HEK293 (cell line): ENCODE data around the gene KCNE3.
A peak's percentile ranks its signal among the peaks of the same experiment; 100 is the strongest.
"Not testable (repeated sequence)": the region's sequence is repeated elsewhere in the genome, so short reads cannot be mapped to it uniquely, and the experiment has no call there.

ENCODE experiments used
- CTCF ChIA-PET: fragments of 350-600 bp; formaldehyde crosslinking; extraction: SDS; loops from one replicate; lab custom pipeline; 2021; ENCODE audit warnings: antibody characterized with exemption; lab: Yijun Ruan, JAX
- POLR2A ChIA-PET: fragments of 300-600 bp; formaldehyde crosslinking; extraction: SDS; loops from one replicate; lab custom pipeline; 2020; ENCODE audit warnings: antibody characterized with exemption, inconsistent platforms; lab: Yijun Ruan, JAX
- H3K27ac ChIP-seq: fragments of 200-500 bp; sonication (Bioruptor generic); 2 replicates; pipeline ENCODE4 v1.5.1; 2014; ENCODE audit warnings: low read depth, low read length, control low read depth, inconsistent platforms; ENCODE audit errors: extremely low read depth
- H3K36me3 ChIP-seq, 2 experiments: fragments of 200-500 bp in 1 of 2; sonication (Bioruptor generic) in 1 of 2; 1 replicate in 1 of 2; 2 replicates in 1 of 2; pipeline ENCODE4 v1.5.1; 2014 to 2017; ENCODE audit warnings: inconsistent platforms in 2 of 2, low read length in 2 of 2; ENCODE audit not compliant: control insufficient read depth in 2 of 2, insufficient read depth in 1 of 2
- H3K4me1 ChIP-seq: fragments of 200-500 bp; sonication (Bioruptor generic); 2 replicates; pipeline ENCODE4 v1.5.1; 2014; ENCODE audit warnings: mild to moderate bottlenecking, low read length, inconsistent platforms; ENCODE audit not compliant: control insufficient read depth, insufficient read depth
- H3K4me3 ChIP-seq: 2 replicates; pipeline ENCODE4 v1.5.1; 2011; ENCODE audit warnings: low read depth, mild to moderate bottlenecking, control low read depth, low read length, moderate library complexity
- H3K9me3 ChIP-seq: fragments of 200-500 bp; sonication (Bioruptor generic); 2 replicates; pipeline ENCODE4 v1.5.1; 2014; ENCODE audit warnings: low read depth, low read length, inconsistent platforms; ENCODE audit not compliant: control insufficient read depth, insufficient read depth
- GLI4 ChIP-seq: fragments of 450-650 bp; formaldehyde crosslinking; IDR thresholded peaks from 2 replicates; pipeline ENCODE4 v1.5.1; 2016; ENCODE audit warnings: missing biosample characterization, missing genetic modification characterization
- KLF16 ChIP-seq: fragments of 450-650 bp; formaldehyde crosslinking; IDR thresholded peaks from 2 replicates; pipeline ENCODE4 v1.5.1; 2017; ENCODE audit warnings: missing biosample characterization, missing genetic modification characterization
- SCRT2 ChIP-seq: fragments of 450-650 bp; formaldehyde crosslinking; IDR thresholded peaks from 2 replicates; pipeline ENCODE4 v1.5.1; 2016; ENCODE audit warnings: missing biosample characterization, missing genetic modification characterization
- SP2 ChIP-seq: fragments of 450-650 bp; formaldehyde crosslinking; IDR thresholded peaks from 2 replicates; pipeline ENCODE4 v1.5.1; 2016; ENCODE audit warnings: missing biosample characterization, missing genetic modification characterization
- SP3 ChIP-seq: fragments of 450-650 bp; formaldehyde crosslinking; IDR thresholded peaks from 2 replicates; pipeline ENCODE4 v1.5.1; 2016; ENCODE audit warnings: missing biosample characterization, missing genetic modification characterization
- ZBTB1 ChIP-seq: fragments of 450-650 bp; formaldehyde crosslinking; IDR thresholded peaks from 2 replicates; pipeline ENCODE4 v1.5.1; 2016; ENCODE audit warnings: missing biosample characterization, missing genetic modification characterization
- ZBTB8A ChIP-seq: fragments of 450-650 bp; formaldehyde crosslinking; IDR thresholded peaks from 2 replicates; pipeline ENCODE4 v1.5.1; 2016; ENCODE audit warnings: missing biosample characterization, missing genetic modification characterization
- ZNF16 ChIP-seq: fragments of 450-650 bp; formaldehyde crosslinking; IDR thresholded peaks from 2 replicates; pipeline ENCODE4 v1.5.1; 2016; ENCODE audit warnings: low read depth, missing biosample characterization, missing genetic modification characterization
- ZNF335 ChIP-seq: fragments of 450-650 bp; formaldehyde crosslinking; conservative IDR thresholded peaks from 2 replicates; pipeline ENCODE4 v1.5.1; 2016; ENCODE audit warnings: missing biosample characterization, missing genetic modification characterization
- ZNF501 ChIP-seq: fragments of 450-650 bp; formaldehyde crosslinking; IDR thresholded peaks from 2 replicates; pipeline ENCODE4 v1.5.1; 2016; ENCODE audit warnings: missing biosample characterization, missing genetic modification characterization
- ZNF629 ChIP-seq: fragments of 450-650 bp; formaldehyde crosslinking; IDR thresholded peaks from 2 replicates; pipeline ENCODE4 v1.5.1; 2017; ENCODE audit warnings: missing biosample characterization, missing genetic modification characterization
- ZNF664 ChIP-seq: fragments of 450-650 bp; formaldehyde crosslinking; IDR thresholded peaks from 2 replicates; pipeline ENCODE4 v1.5.1; 2016; ENCODE audit warnings: missing biosample characterization, missing genetic modification characterization
- ZNF670 ChIP-seq: fragments of 450-650 bp; formaldehyde crosslinking; IDR thresholded peaks from 2 replicates; pipeline ENCODE4 v1.5.1; 2016; ENCODE audit warnings: missing biosample characterization, missing genetic modification characterization, low read depth
- ZSCAN23 ChIP-seq: fragments of 450-650 bp; formaldehyde crosslinking; IDR thresholded peaks from 2 replicates; pipeline ENCODE4 v1.5.1; 2016; ENCODE audit warnings: missing biosample characterization, missing genetic modification characterization
- TF ChIP-seq, protein P1 (sequence below): fragments of 450-650 bp; formaldehyde crosslinking; IDR thresholded peaks from 2 replicates; pipeline ENCODE4 v1.5.1; 2016; ENCODE audit warnings: missing biosample characterization, missing genetic modification characterization, borderline replicate concordance
- TF ChIP-seq, protein P2 (sequence below): fragments of 450-650 bp; formaldehyde crosslinking; IDR thresholded peaks from 2 replicates; pipeline ENCODE4 v1.5.1; 2016; ENCODE audit warnings: missing biosample characterization, missing genetic modification characterization
- TF ChIP-seq, protein P3 (sequence below): fragments of 450-650 bp; formaldehyde crosslinking; IDR thresholded peaks from 2 replicates; pipeline ENCODE4 v1.5.1; 2016; ENCODE audit warnings: missing biosample characterization, missing genetic modification characterization
- TF ChIP-seq, protein P4 (sequence below): fragments of 450-650 bp; formaldehyde crosslinking; IDR thresholded peaks from 2 replicates; pipeline ENCODE4 v1.5.1; 2016; ENCODE audit warnings: missing biosample characterization, missing genetic modification characterization
- TF ChIP-seq, protein P5 (sequence below): fragments of 450-650 bp; formaldehyde crosslinking; IDR thresholded peaks from 2 replicates; pipeline ENCODE4 v1.5.1; 2017; ENCODE audit warnings: missing biosample characterization, missing genetic modification characterization

KCNE3 gene

DNA sequence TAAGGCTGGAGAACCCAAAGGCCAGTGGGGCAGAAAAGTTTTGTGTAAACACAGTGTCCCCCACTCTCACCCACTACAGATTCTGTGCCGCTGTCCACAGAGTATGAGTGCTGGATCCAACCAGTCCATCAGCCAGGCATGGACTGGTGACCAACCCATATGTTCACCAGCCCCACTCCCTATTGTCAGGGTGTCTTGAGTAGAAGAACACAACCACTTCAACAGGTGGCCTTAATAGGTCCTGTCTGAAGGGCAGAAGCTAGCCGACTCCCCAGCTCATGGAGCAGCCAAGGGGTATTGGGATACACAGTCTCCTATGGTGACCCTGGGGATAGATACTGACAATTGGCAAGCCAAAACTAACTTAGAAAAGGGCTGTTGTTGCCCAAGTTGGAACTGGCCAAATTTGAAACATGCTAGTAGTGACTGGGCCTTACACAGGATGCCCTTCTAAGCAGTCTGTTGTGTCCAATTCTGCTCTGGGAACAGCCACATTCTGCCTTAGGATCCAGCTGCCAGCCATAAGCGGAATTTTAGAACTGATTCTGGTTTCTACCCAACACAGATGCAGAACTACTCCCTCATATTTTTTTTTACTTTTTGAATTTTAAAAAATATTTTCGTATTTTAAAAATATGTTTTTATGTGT, 49.4 kb downstream of the KCNE3 start:
- no peak for TF ChIP-seq ZBTB1 (tag by site-specific recombination)
- TF ChIP-seq ZNF501 (tag by site-specific recombination) = no peak
- TF ChIP-seq, protein P1, sequence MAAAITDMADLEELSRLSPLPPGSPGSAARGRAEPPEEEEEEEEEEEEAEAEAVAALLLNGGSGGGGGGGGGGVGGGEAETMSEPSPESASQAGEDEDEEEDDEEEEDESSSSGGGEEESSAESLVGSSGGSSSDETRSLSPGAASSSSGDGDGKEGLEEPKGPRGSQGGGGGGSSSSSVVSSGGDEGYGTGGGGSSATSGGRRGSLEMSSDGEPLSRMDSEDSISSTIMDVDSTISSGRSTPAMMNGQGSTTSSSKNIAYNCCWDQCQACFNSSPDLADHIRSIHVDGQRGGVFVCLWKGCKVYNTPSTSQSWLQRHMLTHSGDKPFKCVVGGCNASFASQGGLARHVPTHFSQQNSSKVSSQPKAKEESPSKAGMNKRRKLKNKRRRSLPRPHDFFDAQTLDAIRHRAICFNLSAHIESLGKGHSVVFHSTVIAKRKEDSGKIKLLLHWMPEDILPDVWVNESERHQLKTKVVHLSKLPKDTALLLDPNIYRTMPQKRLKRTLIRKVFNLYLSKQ (tag by site-specific recombination) = no peak
- TF ChIP-seq, protein P2, sequence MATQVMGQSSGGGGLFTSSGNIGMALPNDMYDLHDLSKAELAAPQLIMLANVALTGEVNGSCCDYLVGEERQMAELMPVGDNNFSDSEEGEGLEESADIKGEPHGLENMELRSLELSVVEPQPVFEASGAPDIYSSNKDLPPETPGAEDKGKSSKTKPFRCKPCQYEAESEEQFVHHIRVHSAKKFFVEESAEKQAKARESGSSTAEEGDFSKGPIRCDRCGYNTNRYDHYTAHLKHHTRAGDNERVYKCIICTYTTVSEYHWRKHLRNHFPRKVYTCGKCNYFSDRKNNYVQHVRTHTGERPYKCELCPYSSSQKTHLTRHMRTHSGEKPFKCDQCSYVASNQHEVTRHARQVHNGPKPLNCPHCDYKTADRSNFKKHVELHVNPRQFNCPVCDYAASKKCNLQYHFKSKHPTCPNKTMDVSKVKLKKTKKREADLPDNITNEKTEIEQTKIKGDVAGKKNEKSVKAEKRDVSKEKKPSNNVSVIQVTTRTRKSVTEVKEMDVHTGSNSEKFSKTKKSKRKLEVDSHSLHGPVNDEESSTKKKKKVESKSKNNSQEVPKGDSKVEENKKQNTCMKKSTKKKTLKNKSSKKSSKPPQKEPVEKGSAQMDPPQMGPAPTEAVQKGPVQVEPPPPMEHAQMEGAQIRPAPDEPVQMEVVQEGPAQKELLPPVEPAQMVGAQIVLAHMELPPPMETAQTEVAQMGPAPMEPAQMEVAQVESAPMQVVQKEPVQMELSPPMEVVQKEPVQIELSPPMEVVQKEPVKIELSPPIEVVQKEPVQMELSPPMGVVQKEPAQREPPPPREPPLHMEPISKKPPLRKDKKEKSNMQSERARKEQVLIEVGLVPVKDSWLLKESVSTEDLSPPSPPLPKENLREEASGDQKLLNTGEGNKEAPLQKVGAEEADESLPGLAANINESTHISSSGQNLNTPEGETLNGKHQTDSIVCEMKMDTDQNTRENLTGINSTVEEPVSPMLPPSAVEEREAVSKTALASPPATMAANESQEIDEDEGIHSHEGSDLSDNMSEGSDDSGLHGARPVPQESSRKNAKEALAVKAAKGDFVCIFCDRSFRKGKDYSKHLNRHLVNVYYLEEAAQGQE (tag by site-specific recombination) = peak; percentile 93
- TF ChIP-seq SP2 (tag by site-specific recombination) = no peak
- TF ChIP-seq ZNF629 (tag by site-specific recombination) = no peak
- TF ChIP-seq, protein P3, sequence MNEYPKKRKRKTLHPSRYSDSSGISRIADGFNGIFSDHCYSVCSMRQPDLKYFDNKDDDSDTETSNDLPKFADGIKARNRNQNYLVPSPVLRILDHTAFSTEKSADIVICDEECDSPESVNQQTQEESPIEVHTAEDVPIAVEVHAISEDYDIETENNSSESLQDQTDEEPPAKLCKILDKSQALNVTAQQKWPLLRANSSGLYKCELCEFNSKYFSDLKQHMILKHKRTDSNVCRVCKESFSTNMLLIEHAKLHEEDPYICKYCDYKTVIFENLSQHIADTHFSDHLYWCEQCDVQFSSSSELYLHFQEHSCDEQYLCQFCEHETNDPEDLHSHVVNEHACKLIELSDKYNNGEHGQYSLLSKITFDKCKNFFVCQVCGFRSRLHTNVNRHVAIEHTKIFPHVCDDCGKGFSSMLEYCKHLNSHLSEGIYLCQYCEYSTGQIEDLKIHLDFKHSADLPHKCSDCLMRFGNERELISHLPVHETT (tag by site-specific recombination) = no peak
- no peak for TF ChIP-seq ZNF664 (tag by site-specific recombination)
- TF ChIP-seq SP3 (tag by site-specific recombination) = no peak
- TF ChIP-seq SCRT2 = peak; percentile 74
- no peak for TF ChIP-seq ZSCAN23 (tag by site-specific recombination)
- peak; percentile 34; the same call in 1 of the 2 replicates for TF ChIP-seq ZNF335 (tag by site-specific recombination)
- Histone ChIP-seq H3K9me3 (no peaks in the 10 kb centered on the region), H3K36me3 (no peaks in the 10 kb centered on the region), H3K4me1 (peaks cover 10% of the 10 kb centered on the region), H3K27ac (peak overlapping the region; percentile 51; the same call in 1 of the 2 replicates), H3K4me3 (no peak overlapping the region)
- POLR2A ChIA-PET = no interaction called here
- CTCF ChIA-PET = interaction anchor here (0.7 to 1.2 kb wide), 3 partner anchors 10 to 983 kb away, joined by 3 read pairs; no protein-coding TSS in a partner anchor

DNA sequence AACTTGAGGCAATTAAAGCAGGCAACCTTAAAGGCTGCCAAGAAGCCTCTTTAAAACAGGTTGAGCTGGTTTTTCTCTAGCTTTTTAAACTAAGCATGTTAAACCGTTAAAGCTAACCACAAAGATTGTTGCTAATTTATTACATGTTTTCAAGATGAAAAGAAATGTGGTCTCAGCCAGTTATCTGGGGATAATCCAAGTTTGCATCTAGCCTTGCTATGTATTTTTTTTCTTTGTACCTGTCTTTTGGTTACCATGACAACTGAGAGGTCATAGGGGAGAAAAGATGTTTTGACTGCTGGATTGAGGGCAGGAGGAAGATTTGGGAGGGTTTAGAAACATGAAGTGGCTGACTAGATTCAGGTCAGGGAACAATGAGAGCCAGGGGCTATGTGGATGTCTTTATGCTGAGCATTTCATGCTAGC, 50.0 kb downstream of the KCNE3 start:
- POLR2A ChIA-PET = no interaction called here
- peak overlapping the region; percentile 51; the same call in 1 of the 2 replicates for H3K27ac ChIP-seq

DNA sequence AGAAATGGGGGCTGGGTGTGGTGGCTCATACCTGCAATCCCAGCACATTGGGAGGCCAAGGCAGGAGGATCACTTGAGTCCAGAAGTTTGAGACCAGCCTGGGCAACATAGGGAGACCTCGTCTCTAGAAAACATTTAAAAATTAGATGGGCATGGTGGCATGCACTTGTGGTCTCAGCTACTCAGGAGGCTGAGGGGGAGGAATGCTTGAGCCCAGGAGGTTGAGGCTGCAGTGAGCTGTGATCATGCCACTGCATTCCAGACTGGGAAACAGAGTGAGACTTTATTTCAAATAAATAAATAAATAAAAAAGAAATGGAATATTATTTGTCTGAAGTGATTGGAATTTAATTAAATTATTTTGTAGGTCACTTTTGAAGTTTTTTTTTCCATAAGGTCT, 50.4 kb downstream of the KCNE3 start:
- H3K4me3 ChIP-seq, H3K36me3 ChIP-seq, H3K27ac ChIP-seq, POLR2A ChIA-PET, H3K9me3 ChIP-seq, H3K4me1 ChIP-seq: not testable (repeated sequence)
- CTCF ChIA-PET = interaction anchor here (0.7 kb wide), 1 partner anchor 984 kb away, joined by 3 read pairs; no protein-coding TSS in a partner anchor

More for the DNA sequence above, 50.0 kb downstream of the KCNE3 start:
- Histone ChIP-seq H3K9me3 (no peaks in the 10 kb centered on the region), H3K4me3 (no peak overlapping the region), H3K4me1 (peaks cover 10% of the 10 kb centered on the region), H3K36me3 (no peaks in the 10 kb centered on the region)
- TF ChIP-seq ZNF670 (tag by site-specific recombination) = no peak
- TF ChIP-seq KLF16 = no peak
- no peak for TF ChIP-seq GLI4
- TF ChIP-seq, protein P4, sequence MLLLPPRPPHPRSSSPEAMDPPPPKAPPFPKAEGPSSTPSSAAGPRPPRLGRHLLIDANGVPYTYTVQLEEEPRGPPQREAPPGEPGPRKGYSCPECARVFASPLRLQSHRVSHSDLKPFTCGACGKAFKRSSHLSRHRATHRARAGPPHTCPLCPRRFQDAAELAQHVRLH (tag by site-specific recombination) = no peak
- TF ChIP-seq ZBTB8A (tag by site-specific recombination) = no peak
- TF ChIP-seq, protein P5, sequence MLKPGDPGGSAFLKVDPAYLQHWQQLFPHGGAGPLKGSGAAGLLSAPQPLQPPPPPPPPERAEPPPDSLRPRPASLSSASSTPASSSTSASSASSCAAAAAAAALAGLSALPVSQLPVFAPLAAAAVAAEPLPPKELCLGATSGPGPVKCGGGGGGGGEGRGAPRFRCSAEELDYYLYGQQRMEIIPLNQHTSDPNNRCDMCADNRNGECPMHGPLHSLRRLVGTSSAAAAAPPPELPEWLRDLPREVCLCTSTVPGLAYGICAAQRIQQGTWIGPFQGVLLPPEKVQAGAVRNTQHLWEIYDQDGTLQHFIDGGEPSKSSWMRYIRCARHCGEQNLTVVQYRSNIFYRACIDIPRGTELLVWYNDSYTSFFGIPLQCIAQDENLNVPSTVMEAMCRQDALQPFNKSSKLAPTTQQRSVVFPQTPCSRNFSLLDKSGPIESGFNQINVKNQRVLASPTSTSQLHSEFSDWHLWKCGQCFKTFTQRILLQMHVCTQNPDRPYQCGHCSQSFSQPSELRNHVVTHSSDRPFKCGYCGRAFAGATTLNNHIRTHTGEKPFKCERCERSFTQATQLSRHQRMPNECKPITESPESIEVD = peak; percentile 34; the same call in 1 of the 2 replicates
- no peak for TF ChIP-seq ZNF16 (tag by site-specific recombination)
- CTCF ChIA-PET = interaction anchor here (0.7 to 1.2 kb wide), 2 partner anchors 32 to 983 kb away, joined by 3 read pairs; no protein-coding TSS in a partner anchor
